ENCODE results near the gene APEH.
"Not testable (repeated sequence)": the region's sequence is repeated elsewhere in the genome, so short reads cannot be mapped to it uniquely, and the experiment has no call there.

Gene APEH

DNA sequence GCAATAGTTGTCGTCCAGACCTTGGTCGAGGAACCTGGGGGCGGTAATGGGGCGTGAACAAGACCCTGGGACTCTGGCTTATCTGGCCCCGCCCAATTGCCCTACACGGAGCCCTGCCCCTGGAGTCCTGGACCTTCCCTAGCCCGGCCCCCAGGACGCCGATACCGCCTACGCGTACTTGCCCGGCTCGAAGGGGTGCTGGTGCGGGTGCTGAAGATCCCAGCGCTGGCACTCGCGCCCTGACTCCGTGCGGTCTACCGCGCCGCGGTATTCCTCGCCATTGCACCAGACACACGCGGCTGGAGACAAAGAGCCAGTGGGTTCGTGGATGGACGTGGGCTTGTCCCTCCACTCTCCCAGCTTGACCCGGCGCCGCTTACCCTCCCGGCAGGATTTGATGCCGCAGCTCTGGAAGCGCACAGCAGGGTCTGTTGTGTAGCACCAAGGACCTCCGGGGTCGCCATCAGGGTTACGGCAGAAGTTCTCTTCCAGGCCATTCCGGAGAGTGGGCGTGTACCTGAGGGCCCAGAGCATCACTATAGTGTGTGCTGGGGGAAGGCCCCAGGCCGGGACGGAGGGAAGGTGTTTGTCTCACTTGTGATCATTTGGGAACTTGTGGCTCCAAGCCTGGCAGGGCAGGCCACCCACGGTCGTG is 12.7 kb downstream of the APEH start:
- not testable (repeated sequence) for FAIRE-seq

GRCh38 chr3:49687424-49687795 is 13.3 kb downstream of the APEH start:
- not testable (repeated sequence) for FAIRE-seq; DNase-seq (ENCODE audit: insufficient read length, low spot score)

More for the DNA sequence above, 12.7 kb downstream of the APEH start:
- not testable (repeated sequence) for DNase-seq (ENCODE audit: insufficient read length, low spot score)

DNA sequence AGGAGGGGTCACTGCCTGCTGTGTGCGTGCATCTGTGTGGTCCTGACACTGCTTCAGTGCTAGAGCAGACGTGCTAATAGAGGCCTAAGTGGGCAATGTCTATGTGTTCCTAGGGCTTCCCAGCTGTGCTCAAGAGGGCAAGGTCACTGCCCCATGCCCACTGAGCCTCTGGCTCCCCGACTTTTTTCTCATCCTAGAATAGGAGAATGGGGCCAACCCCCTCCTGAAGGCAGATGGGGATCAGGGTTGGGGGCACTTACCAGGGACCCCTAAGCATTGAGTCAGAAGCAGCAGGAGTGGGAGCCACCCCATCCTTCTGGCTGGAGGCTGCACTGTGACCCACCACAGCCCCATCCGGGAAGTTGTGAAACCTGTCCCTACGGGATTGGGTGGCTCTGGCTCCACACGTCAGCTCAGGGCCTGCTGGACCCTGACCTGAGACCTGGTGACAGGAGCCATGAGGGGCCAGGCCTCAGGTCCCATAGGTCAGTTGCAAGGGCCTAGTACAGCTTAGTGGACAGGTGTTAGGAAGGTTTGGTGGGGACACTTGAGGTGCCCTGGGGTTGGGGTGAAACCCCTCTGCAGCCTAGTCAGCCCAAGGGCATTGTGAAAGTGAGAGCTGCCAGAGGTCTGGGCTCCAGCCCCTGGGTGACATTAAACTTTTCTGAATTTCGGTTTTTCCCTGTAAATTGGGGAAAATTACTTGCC is 14.3 kb downstream of the APEH start:
- DNase-seq (ENCODE audit: insufficient read length, low spot score); FAIRE-seq: not testable (repeated sequence)

- DNase-seq (ENCODE audit: insufficient read length, low spot score) (peak; percentile 98), FAIRE-seq (no peak)
These were observed 15.1 kb downstream of the APEH start, which contains the start of the genes MST1 and RNF123 for GRCh38 chr3:49689046-49689907. TSS of gene MST1 (minus strand) at chr3:49689474. CDS start at chr3:49688691, 783 bp downstream. TSS of gene RNF123 (plus strand) at chr3:49689557. CDS start at chr3:49691166, 1,609 bp downstream.

DNA sequence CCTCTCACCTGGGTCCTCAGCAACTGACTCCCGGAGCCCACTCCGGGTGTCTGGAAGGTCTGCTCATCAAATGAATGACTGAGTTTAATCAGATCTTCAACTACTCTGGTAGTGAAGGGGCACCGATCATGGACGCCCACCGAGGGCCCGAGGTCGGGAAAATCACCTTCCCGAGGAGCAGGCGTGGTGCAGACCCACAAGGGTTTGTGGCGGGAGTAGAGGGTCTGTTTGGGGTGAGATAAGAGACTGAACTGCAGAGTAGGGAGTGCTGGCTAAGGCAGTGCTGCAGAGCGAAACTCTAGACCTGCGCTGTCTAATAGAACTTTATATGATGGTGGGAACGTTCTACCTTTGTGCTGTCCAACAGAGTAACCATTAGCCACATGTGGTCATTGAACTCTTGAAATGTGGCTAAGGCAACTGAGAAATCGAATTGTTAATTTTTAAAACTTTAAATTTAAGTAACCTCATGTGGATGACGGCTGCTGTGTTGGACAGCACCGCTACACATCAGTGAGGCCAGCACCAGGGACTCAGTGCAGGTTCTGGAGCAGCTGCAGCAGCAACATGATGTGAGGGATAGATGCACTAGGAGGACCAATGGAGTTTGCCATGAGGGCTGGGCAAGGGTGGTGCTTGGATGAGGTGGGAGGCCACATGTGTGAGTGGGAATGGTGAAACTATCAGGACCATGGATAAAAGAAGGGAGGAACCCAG is 15.9 kb downstream of the APEH start:
- FAIRE-seq; DNase-seq (ENCODE audit: insufficient read length, low spot score): not testable (repeated sequence)

More at GRCh38 chr3:49689046-49689907, 15.1 kb downstream of the APEH start, which contains the start of the genes MST1 and RNF123:
- no peak for TF ChIP-seq CTCF (IDR thresholded peaks at IDR 0.05; ENCODE audit: insufficient read depth, missing control alignments)

GRCh38 chr3:49690856-49691255 is 16.7 kb downstream of the APEH start:
- not testable (repeated sequence) for FAIRE-seq; DNase-seq (ENCODE audit: insufficient read length, low spot score)

- not testable (repeated sequence) for FAIRE-seq; DNase-seq (ENCODE audit: insufficient read length, low spot score)
These were observed 17.3 kb downstream of the APEH start for GRCh38 chr3:49691481-49691880.

GRCh38 chr3:49694409-49695070 is 20.4 kb downstream of the APEH start:
- not testable (repeated sequence) for FAIRE-seq; DNase-seq (ENCODE audit: insufficient read length, low spot score)

GRCh38 chr3:49695350-49696015 is 21.3 kb downstream of the APEH start:
- DNase-seq (ENCODE audit: insufficient read length, low spot score); FAIRE-seq: not testable (repeated sequence)

DNA sequence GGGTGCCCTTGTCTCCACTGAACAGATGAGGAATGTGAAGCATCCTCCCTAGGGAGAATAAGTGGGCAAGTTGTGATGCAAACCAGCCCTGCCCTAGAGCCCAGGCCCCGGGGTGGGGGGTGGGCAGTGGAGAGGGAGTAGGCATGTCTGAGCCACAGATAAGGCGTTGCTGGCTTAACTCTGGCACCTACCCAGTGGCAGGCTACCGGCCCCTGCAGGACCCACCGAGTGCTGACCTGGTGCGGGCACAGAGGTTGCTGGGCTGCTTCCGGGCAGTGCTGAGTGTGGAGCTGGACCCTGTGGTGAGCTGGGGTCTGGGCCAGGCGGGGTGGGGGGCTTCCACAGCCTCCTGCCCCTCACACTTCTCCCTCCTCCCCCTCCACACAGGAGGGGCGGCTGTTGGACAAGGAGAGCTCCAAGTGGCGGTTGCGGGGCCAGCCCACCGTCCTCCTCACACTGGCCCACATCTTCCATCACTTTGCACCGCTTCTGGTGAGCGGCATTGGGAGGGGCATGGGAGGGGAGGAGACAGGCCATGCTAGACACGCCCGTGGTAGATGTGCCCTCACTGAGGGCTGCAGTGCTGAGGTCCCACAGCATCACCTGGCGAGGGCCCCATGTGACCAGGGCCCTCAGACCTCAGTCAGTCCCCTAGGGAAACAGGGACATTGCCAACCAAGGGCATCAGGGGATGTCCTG is 25.3 kb downstream of the APEH start:
- FAIRE-seq, result no peak
- no peak for TF ChIP-seq CTCF (IDR thresholded peaks at IDR 0.05; ENCODE audit: insufficient read depth, missing control alignments)
- no peak for DNase-seq (ENCODE audit: insufficient read length, low spot score)
